GM10266 (cell line): ENCODE measurements around the gene ARHGEF7.

Source experiments
- DNase-seq: peaks from one replicate; pipeline ENCODE4 v3.0.0; 2012; ENCODE audit errors: extremely low spot score
- CTCF ChIP-seq: IDR thresholded peaks from 2 replicates; pipeline ENCODE4 v1.5.1; 2012; ENCODE audit warnings: mild to moderate bottlenecking, low read depth; ENCODE audit not compliant: control insufficient read depth, insufficient read depth; ENCODE audit errors: missing control alignments

The ARHGEF7 gene

GRCh38 chr13:111322916-111323331, 207.8 kb downstream of the ARHGEF7 start:
- TF ChIP-seq CTCF = no peak
- DNase-seq = no peak

- no peak for TF ChIP-seq CTCF
- DNase-seq = no peak
Measured at GRCh38 chr13:111323549-111323948, 208.4 kb downstream of the ARHGEF7 start.

DNA sequence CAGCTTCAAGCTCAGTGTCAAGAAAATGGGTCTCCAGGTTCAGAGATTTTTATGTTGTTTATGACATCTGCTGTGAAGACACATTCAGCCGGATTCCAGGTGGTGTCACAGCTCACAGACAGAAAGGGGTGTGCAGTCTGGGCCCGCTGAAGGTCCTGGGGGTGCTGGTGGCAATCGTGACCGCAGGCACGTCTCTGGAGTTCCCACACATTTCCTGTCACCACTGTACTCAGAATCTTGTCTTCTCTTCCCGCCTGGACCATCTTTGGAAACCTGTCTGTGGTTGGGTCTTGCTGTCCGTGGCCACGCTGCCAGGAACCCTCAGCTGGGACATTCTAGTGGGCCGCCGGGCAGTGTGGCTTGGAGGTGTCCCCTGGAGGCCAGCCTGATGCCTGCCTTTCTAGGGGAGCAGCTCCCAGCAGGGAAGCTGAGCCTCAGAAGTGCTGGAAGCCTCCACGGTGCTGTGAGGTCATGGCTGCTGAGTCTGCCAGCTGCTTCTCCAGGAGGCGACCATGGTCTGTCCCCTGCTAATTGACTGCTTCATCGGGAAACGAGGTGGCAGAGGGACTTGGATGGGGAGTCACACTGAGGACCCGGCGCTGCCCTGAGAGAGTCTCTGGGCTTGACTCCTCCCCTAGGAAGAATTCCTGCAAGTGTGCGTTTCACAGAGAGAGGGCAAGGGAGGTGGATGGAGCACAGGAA, 209.0 kb downstream of the ARHGEF7 start:
- DNase-seq = no peak
- TF ChIP-seq CTCF = no peak

GRCh38 chr13:111324736-111325135, 209.6 kb downstream of the ARHGEF7 start:
- no peak for DNase-seq
- TF ChIP-seq CTCF = no peak

DNA sequence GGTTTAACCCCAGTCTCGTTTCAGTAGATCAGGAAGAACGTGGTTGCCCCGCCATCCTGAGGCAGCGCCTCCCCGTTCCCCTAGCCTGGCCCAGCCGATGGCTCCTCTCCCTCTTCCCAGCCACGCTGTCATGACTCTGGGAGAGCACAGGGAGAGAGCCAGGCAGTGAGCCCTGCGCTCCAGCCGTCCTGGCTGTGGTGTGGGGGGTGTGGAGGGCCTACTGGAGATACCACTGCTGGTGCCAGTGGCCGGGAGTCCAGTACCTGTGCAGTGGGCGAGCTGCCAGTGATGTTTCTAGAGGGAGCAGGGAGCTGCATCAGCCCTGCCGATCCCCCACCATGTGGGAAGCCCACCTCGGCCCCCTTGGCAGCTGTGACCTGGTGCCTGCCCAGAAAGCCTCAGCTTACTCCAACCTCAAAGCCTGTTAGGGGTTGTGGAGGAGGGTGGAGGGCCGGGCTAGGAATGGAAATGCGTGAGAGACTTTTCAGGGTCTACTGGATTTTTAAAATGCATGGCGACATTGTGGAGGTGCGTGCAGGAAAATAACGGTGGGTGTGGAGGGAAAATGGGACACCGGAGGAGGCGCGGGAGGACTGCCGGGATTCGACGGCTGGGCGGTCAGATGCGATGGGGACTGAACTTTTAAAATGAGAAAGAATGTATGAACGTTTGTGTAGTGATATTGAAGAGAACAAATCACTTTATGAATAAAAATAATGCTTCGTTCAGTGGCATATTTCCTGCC, 210.2 kb downstream of the ARHGEF7 start:
- TF ChIP-seq CTCF = no peak
- DNase-seq = no peak

- no peak for DNase-seq
- TF ChIP-seq CTCF = no peak
Measured at GRCh38 chr13:111325941-111326620, 211.0 kb downstream of the ARHGEF7 start.

DNA sequence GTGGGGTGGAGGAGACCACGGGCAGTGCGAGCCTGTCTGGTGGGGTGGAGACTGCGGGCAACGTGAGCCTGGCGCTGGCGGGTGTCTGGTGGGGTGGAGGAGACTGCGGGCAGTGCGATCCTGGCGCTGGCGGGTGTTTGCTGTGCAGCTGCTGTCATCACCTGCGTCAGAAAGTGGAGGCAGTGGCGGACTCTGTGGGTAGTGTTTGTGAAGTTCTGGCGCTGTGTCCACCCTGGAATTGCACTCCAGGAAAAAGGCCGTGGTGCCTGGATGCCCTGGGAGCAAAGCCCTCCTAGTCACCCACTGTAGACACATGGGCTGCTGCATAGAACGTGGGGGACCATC, 211.5 kb downstream of the ARHGEF7 start:
- TF ChIP-seq CTCF = no peak
- no peak for DNase-seq
